Activated CD4-positive, alpha-beta memory T cell treated with anti-CD3 and anti-CD28 coated beads for 36 hours (primary cell): ENCODE results near the gene FBXW8. TPM values are rescaled to one million over a fixed set of nuclear protein-coding genes. Genes with fewer than 3 reads are reported as not detected.
"Not testable (repeated sequence)": the region's sequence is repeated elsewhere in the genome, so short reads cannot be mapped to it uniquely, and the experiment has no call there.

Experiments used
- CTCF ChIA-PET: fragments of 350-600 bp; sonication (Branson Sonifier 250); formaldehyde crosslinking; loops from one replicate; lab custom pipeline; 2021; ENCODE audit warnings: antibody characterized with exemption, inconsistent platforms; lab: Charles Lee
- POLR2A ChIA-PET: fragments of 350-600 bp; sonication (Branson Sonifier 250); formaldehyde crosslinking; loops from one replicate; lab custom pipeline; 2021; ENCODE audit warnings: antibody characterized with exemption; lab: Charles Lee
- DNase-seq: peaks from one replicate; pipeline ENCODE4 v3.0.0-alpha.2; 2020
- H3K27ac Mint-ChIP-seq: one replicate; pipeline ENCODE4 v1.8.0; 2021; ENCODE audit warnings: mixed read lengths
- H3K27me3 Mint-ChIP-seq: one replicate; pipeline ENCODE4 v1.8.0; 2021; ENCODE audit warnings: mixed read lengths
- H3K36me3 Mint-ChIP-seq: one replicate; pipeline ENCODE4 v1.8.0; 2021; ENCODE audit warnings: mixed read lengths
- H3K4me1 Mint-ChIP-seq: one replicate; pipeline ENCODE4 v1.8.0; 2021; ENCODE audit warnings: low read depth, mixed read lengths
- H3K4me3 Mint-ChIP-seq: one replicate; pipeline ENCODE4 v1.8.0; 2021; ENCODE audit warnings: mild to moderate bottlenecking, mixed read lengths
- H3K9me3 Mint-ChIP-seq: one replicate; pipeline ENCODE4 v1.8.0; 2021; ENCODE audit warnings: mixed read lengths
- intact Hi-C: fragments of 100-400 bp; cut with micrococcal nuclease; formaldehyde crosslinking; loops from one replicate; pipeline ENCODE4 v1.15.1; 2023
- total RNA-seq, 2 experiments: library from RNA; stranded (reverse); gene quantifications; one replicate each; pipeline ENCODE4 v1.2.3, GENCODE V29; 2021

Gene FBXW8
- total RNA-seq, 2 experiments from 2014 or later = 5.3 to 5.7 TPM

- intact Hi-C loops = no loop called here
- DNase-seq = no peak
- H3K27me3 Mint-ChIP-seq = no peaks in the 10 kb centered on the region
- no peaks in the 10 kb centered on the region for H3K4me1 Mint-ChIP-seq
- H3K36me3 Mint-ChIP-seq = no peaks in the 10 kb centered on the region
- ChIA-PET CTCF (interaction anchor here (1.5 kb wide), 1 partner anchor 28 kb away, joined by 3 read pairs; no protein-coding TSS in a partner anchor), POLR2A (no interaction called here)
- no peak overlapping the region for H3K4me3 Mint-ChIP-seq
- no peak overlapping the region for H3K27ac Mint-ChIP-seq
- H3K9me3 Mint-ChIP-seq = no peaks in the 10 kb centered on the region
These were observed 142.9 kb downstream of the FBXW8 start for GRCh38 chr12:117053597-117054201.

- ChIA-PET POLR2A (no interaction called here), CTCF (no interaction called here)
- intact Hi-C loops = no loop called here
- H3K4me3 Mint-ChIP-seq = no peak overlapping the region
- no peaks in the 10 kb centered on the region for H3K4me1 Mint-ChIP-seq
- H3K27me3 Mint-ChIP-seq = no peaks in the 10 kb centered on the region
- H3K27ac Mint-ChIP-seq = no peak overlapping the region
- no peaks in the 10 kb centered on the region for H3K9me3 Mint-ChIP-seq
- H3K36me3 Mint-ChIP-seq = no peaks in the 10 kb centered on the region
- DNase-seq = no peak
These were observed 143.5 kb downstream of the FBXW8 start for GRCh38 chr12:117054279-117054678.

GRCh38 chr12:117057626-117058025 is 146.9 kb downstream of the FBXW8 start:
- intact Hi-C loops, DNase-seq, POLR2A ChIA-PET, H3K36me3 Mint-ChIP-seq, H3K27ac Mint-ChIP-seq, CTCF ChIA-PET, H3K4me3 Mint-ChIP-seq, H3K9me3 Mint-ChIP-seq, H3K27me3 Mint-ChIP-seq, H3K4me1 Mint-ChIP-seq: not testable (repeated sequence)

- DNase-seq = no peak
- Mint-ChIP-seq H3K9me3 (no peaks in the 10 kb centered on the region), H3K4me1 (peaks cover 13% of the 10 kb centered on the region), H3K4me3 (no peak overlapping the region), H3K27me3 (no peaks in the 10 kb centered on the region), H3K36me3 (no peaks in the 10 kb centered on the region), H3K27ac (no peak overlapping the region)
- intact Hi-C loops = no loop called here
- ChIA-PET POLR2A (no interaction called here), CTCF (no interaction called here)
These were observed 147.8 kb downstream of the FBXW8 start for GRCh38 chr12:117058442-117059072.

- CTCF ChIA-PET = no interaction called here
- H3K27ac Mint-ChIP-seq = no peak overlapping the region
These were observed 148.4 kb downstream of the FBXW8 start for GRCh38 chr12:117059156-117059555.

GRCh38 chr12:117060246-117060928 is 149.6 kb downstream of the FBXW8 start:
- Mint-ChIP-seq H3K36me3 (no peaks in the 10 kb centered on the region), H3K27me3 (no peaks in the 10 kb centered on the region), H3K27ac (no peak overlapping the region), H3K4me1 (peaks cover 22% of the 10 kb centered on the region), H3K9me3 (no peaks in the 10 kb centered on the region), H3K4me3 (no peak overlapping the region)
- ChIA-PET CTCF (no interaction called here), POLR2A (no interaction called here)
- intact Hi-C loops = no loop called here
- DNase-seq = no peak

More at GRCh38 chr12:117059156-117059555, 148.4 kb downstream of the FBXW8 start:
- Mint-ChIP-seq H3K9me3 (no peaks in the 10 kb centered on the region), H3K27me3 (no peaks in the 10 kb centered on the region), H3K4me1 (peaks cover 17% of the 10 kb centered on the region), H3K4me3 (no peak overlapping the region), H3K36me3 (no peaks in the 10 kb centered on the region)
- POLR2A ChIA-PET = no interaction called here
- intact Hi-C loops = no loop called here
- DNase-seq = no peak

- DNase-seq = no peak
- no peak overlapping the region for H3K4me3 Mint-ChIP-seq
- H3K9me3 Mint-ChIP-seq = no peaks in the 10 kb centered on the region
- H3K27ac Mint-ChIP-seq = no peak overlapping the region
- POLR2A ChIA-PET = no interaction called here
- H3K4me1 Mint-ChIP-seq = peaks cover 22% of the 10 kb centered on the region
- CTCF ChIA-PET = no interaction called here
- intact Hi-C loops = no loop called here
- no peaks in the 10 kb centered on the region for H3K36me3 Mint-ChIP-seq
- no peaks in the 10 kb centered on the region for H3K27me3 Mint-ChIP-seq
These were observed 150.2 kb downstream of the FBXW8 start for GRCh38 chr12:117060929-117061305.

GRCh38 chr12:117061555-117062079 is 150.9 kb downstream of the FBXW8 start:
- CTCF ChIA-PET = no interaction called here

GRCh38 chr12:117063162-117063911 is 152.6 kb downstream of the FBXW8 start:
- H3K27ac Mint-ChIP-seq = peak overlapping the region; percentile 55
- H3K9me3 Mint-ChIP-seq = no peaks in the 10 kb centered on the region
- peak overlapping the region; percentile 21 for H3K4me3 Mint-ChIP-seq
- H3K4me1 Mint-ChIP-seq = peaks cover 22% of the 10 kb centered on the region
- CTCF ChIA-PET = interaction anchor here (1.3 to 1.7 kb wide), 2 partner anchors 39 to 57 kb away, joined by 3 to 4 read pairs; no protein-coding TSS in a partner anchor
- POLR2A ChIA-PET = interaction anchor here (1.2 kb wide), 1 partner anchor 35 kb away, joined by 4 read pairs; no protein-coding TSS in a partner anchor
- peak; percentile 55 for DNase-seq
- intact Hi-C loops = no loop called here
- no peaks in the 10 kb centered on the region for H3K27me3 Mint-ChIP-seq
- no peaks in the 10 kb centered on the region for H3K36me3 Mint-ChIP-seq

More at GRCh38 chr12:117061555-117062079, 150.9 kb downstream of the FBXW8 start:
- H3K9me3 Mint-ChIP-seq = no peaks in the 10 kb centered on the region
- peaks cover 22% of the 10 kb centered on the region for H3K4me1 Mint-ChIP-seq
- no peaks in the 10 kb centered on the region for H3K27me3 Mint-ChIP-seq
- POLR2A ChIA-PET = no interaction called here
- no peak overlapping the region for H3K4me3 Mint-ChIP-seq
- no peak for DNase-seq
- no peak overlapping the region for H3K27ac Mint-ChIP-seq
- intact Hi-C loops = no loop called here
- H3K36me3 Mint-ChIP-seq = no peaks in the 10 kb centered on the region

- peaks cover 22% of the 10 kb centered on the region for H3K4me1 Mint-ChIP-seq
- ChIA-PET CTCF (interaction anchor here (1.7 kb wide), 1 partner anchor 56 kb away, joined by 4 read pairs; no protein-coding TSS in a partner anchor), POLR2A (no interaction called here)
- no peaks in the 10 kb centered on the region for H3K36me3 Mint-ChIP-seq
- DNase-seq = no peak
- H3K27me3 Mint-ChIP-seq = no peaks in the 10 kb centered on the region
- no peak overlapping the region for H3K4me3 Mint-ChIP-seq
- H3K27ac Mint-ChIP-seq = no peak overlapping the region
- H3K9me3 Mint-ChIP-seq = no peaks in the 10 kb centered on the region
- intact Hi-C loops = no loop called here
These were observed 153.3 kb downstream of the FBXW8 start for GRCh38 chr12:117064049-117064448.

- CTCF ChIA-PET = no interaction called here
- Mint-ChIP-seq H3K4me1 (peaks cover 22% of the 10 kb centered on the region), H3K4me3 (no peak overlapping the region), H3K36me3 (no peaks in the 10 kb centered on the region), H3K27me3 (no peaks in the 10 kb centered on the region), H3K27ac (no peak overlapping the region), H3K9me3 (no peaks in the 10 kb centered on the region)
- no peak for DNase-seq
- intact Hi-C loops = no loop called here
- POLR2A ChIA-PET = no interaction called here
These were observed 153.8 kb downstream of the FBXW8 start for GRCh38 chr12:117064596-117064995.

- H3K27me3 Mint-ChIP-seq = no peaks in the 10 kb centered on the region
- peaks cover 22% of the 10 kb centered on the region for H3K4me1 Mint-ChIP-seq
- H3K27ac Mint-ChIP-seq = no peak overlapping the region
- POLR2A ChIA-PET = no interaction called here
- H3K9me3 Mint-ChIP-seq = no peaks in the 10 kb centered on the region
- H3K36me3 Mint-ChIP-seq = no peaks in the 10 kb centered on the region
- H3K4me3 Mint-ChIP-seq = no peak overlapping the region
- DNase-seq = no peak
- intact Hi-C loops = no loop called here
- CTCF ChIA-PET = no interaction called here
These were observed 156.3 kb downstream of the FBXW8 start for GRCh38 chr12:117067016-117067415.
